Tibial nerve (tissue), 4 donors: Measurements from ENCODE around the gene TENM4.

Source experiments
- CTCF ChIP-seq, 5 experiments: fragments of 200-600 bp in 3 of 5; fragments of 450-650 bp in 2 of 5; sonication (generic) in 3 of 5; IDR thresholded peaks; one replicate each; pipeline ENCODE4 v1.5.1; 2016 to 2019; ENCODE audit warnings: antibody characterized with exemption in 5 of 5, mild to moderate bottlenecking in 3 of 5, moderate library complexity in 2 of 5
- EP300 ChIP-seq, 2 donors: sonication (generic); formaldehyde crosslinking; IDR thresholded peaks; one replicate each; pipeline ENCODE4 v1.6.1; 2017; ENCODE audit warnings: antibody characterized with exemption in 2 of 2, mild to moderate bottlenecking in 1 of 2

DNA sequence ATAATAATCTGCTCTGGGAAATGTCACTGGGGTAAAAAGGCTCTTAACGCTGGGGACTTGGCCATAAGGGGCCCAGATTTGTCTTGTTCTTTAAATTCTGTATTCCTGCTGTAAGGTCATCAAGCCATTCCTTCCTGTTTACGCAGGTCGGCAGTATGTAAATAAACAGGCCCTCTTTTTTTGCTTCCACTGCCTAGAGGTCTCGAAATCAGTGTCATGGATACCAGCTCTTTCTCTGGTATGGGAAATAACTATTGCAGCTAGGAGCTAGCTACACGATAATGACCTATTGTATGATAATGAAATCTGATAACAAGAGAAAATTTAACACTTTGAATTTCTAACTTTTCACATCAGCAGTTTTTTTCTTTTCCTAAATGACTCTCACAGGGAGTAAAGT lies 657.0 kb downstream of the TENM4 start:
- TF ChIP-seq CTCF (IDR thresholded peaks at IDR 0.05) (no peak), EP300 (IDR thresholded peaks at IDR 0.05) (no peak)
